Measurements from ENCODE around the gene COMMD6. TPM values are rescaled to one million over a fixed set of nuclear protein-coding genes. Genes with fewer than 3 reads are reported as not detected.

The COMMD6 gene
- total RNA-seq, 1 donor from 2014 or later = 209 TPM

DNA sequence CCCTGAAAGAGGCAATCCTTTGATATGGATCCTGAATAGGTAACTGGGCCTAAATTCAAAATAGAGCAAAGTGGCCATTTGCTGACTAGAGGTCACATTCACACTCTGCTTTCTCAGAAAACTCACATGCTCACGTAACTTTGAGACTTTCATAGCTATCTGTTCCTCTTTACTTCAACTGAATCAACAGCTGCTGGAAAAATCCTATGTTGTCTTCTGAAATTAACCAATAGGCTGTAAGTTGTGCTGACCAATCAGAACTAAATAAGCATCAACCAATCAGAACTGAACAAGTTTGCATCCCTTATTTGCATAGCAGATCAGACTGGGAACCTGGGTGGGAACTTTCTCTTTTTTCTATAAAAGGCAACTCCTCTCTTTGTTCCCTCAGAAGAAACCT lies 31.6 kb downstream of the COMMD6 start:
- Mint-ChIP-seq H3K27me3 (ENCODE audit: low read depth, unreplicated experiment) (peaks cover 2% of the 10 kb centered on the region), H3K9me3 (ENCODE audit: unreplicated experiment) (peaks cover 2% of the 10 kb centered on the region), H3K4me1 (ENCODE audit: low read depth, unreplicated experiment) (peaks cover 4% of the 10 kb centered on the region), H3K4me3 (ENCODE audit: unreplicated experiment) (no peak overlapping the region), H3K27ac (ENCODE audit: unreplicated experiment) (no peak overlapping the region), H3K36me3 (ENCODE audit: low read depth, unreplicated experiment) (no peaks in the 10 kb centered on the region)
- no peaks in the 10 kb centered on the region for H3K79me2 ChIP-seq (ENCODE audit: insufficient read depth, low read length)
- no peak overlapping the region for H2AFZ ChIP-seq (ENCODE audit: low read depth, low read length)
- H4K20me1 ChIP-seq (ENCODE audit: insufficient read depth, low read length) = no peaks in the 10 kb centered on the region
- no peaks in the 10 kb centered on the region for H3K27me3 ChIP-seq (ENCODE audit: insufficient read depth, low read length)
- H3K27ac ChIP-seq (ENCODE audit: low read depth, low read length) = no peak overlapping the region
- FAIRE-seq (no peak), DNase-seq (ENCODE audit: low read depth) (no peak)
- H3K9ac ChIP-seq (ENCODE audit: low read length) = no peak overlapping the region
- no peaks in the 10 kb centered on the region for H3K4me1 ChIP-seq (ENCODE audit: insufficient read depth, low read length)
- no peaks in the 10 kb centered on the region for H3K36me3 ChIP-seq (ENCODE audit: insufficient read depth, low read length)
- no peak overlapping the region for H3K4me2 ChIP-seq (ENCODE audit: low read length)
- no peak overlapping the region for H3K4me3 ChIP-seq (ENCODE audit: insufficient read depth, low read depth, low read length)
- H3K9me3 ChIP-seq (ENCODE audit: insufficient read depth, low read depth, low read length) = no peaks in the 10 kb centered on the region
- no peak for TF ChIP-seq CTCF (IDR thresholded peaks at IDR 0.05; ENCODE audit: insufficient read depth, low read depth, low read length)

GRCh38 chr13:75505327-75505726 lies 32.3 kb downstream of the COMMD6 start:
- TF ChIP-seq CTCF (IDR thresholded peaks at IDR 0.05; ENCODE audit: insufficient read depth, low read depth, low read length) = no peak
- TF ChIP-seq EZH2 (IDR thresholded peaks at IDR 0.05; ENCODE audit: insufficient read depth, low read length) = no peak
- no peak for DNase-seq (ENCODE audit: low read depth)
- H3K79me2 ChIP-seq (ENCODE audit: insufficient read depth, low read length) = no peaks in the 10 kb centered on the region
- H3K36me3 ChIP-seq (ENCODE audit: insufficient read depth, low read length) = no peaks in the 10 kb centered on the region
- Mint-ChIP-seq H3K4me3 (ENCODE audit: unreplicated experiment) (no peak overlapping the region), H3K4me1 (ENCODE audit: low read depth, unreplicated experiment) (peaks cover 4% of the 10 kb centered on the region), H3K27ac (ENCODE audit: unreplicated experiment) (no peak overlapping the region), H3K27me3 (ENCODE audit: low read depth, unreplicated experiment) (peaks cover 2% of the 10 kb centered on the region), H3K36me3 (ENCODE audit: low read depth, unreplicated experiment) (no peaks in the 10 kb centered on the region), H3K9me3 (ENCODE audit: unreplicated experiment) (peaks cover 2% of the 10 kb centered on the region)
- H3K9me3 ChIP-seq (ENCODE audit: insufficient read depth, low read depth, low read length) = no peaks in the 10 kb centered on the region
- H3K4me2 ChIP-seq (ENCODE audit: low read length) = no peak overlapping the region
- no peaks in the 10 kb centered on the region for H4K20me1 ChIP-seq (ENCODE audit: insufficient read depth, low read length)
- H3K4me3 ChIP-seq (ENCODE audit: insufficient read depth, low read depth, low read length) = no peak overlapping the region
- H3K9ac ChIP-seq (ENCODE audit: low read length) = no peak overlapping the region
- no peaks in the 10 kb centered on the region for H3K4me1 ChIP-seq (ENCODE audit: insufficient read depth, low read length)
- no peaks in the 10 kb centered on the region for H3K27me3 ChIP-seq (ENCODE audit: insufficient read depth, low read length)
- FAIRE-seq = no peak
- no peak overlapping the region for H2AFZ ChIP-seq (ENCODE audit: low read depth, low read length)
- no peak overlapping the region for H3K27ac ChIP-seq (ENCODE audit: low read depth, low read length)

DNA sequence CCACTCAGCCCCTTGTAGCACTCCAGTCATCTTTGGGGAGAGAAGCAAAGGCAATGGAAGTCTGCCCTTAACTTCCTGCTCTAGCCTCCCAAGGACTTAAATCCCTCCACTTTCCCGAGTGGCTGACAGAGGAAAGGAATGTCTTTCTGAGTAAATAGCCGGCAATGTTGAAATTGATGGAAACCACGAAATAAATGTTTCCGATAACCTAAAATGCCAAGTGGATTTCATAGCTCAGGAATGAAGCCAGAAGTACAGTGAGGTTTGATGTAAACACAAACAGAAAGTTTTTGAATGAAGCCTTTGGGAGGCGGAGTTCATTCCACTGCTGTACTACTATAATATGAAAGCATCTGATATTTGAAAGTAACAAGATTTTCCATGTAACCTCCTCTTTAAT lies 41.7 kb downstream of the COMMD6 start:
- no peaks in the 10 kb centered on the region for H3K36me3 ChIP-seq (ENCODE audit: insufficient read depth, low read length)
- Mint-ChIP-seq H3K36me3 (ENCODE audit: low read depth, unreplicated experiment) (no peaks in the 10 kb centered on the region), H3K27ac (ENCODE audit: unreplicated experiment) (peak overlapping the region; percentile 93), H3K9me3 (ENCODE audit: unreplicated experiment) (no peaks in the 10 kb centered on the region), H3K4me1 (ENCODE audit: low read depth, unreplicated experiment) (peaks cover 24% of the 10 kb centered on the region), H3K27me3 (ENCODE audit: low read depth, unreplicated experiment) (no peaks in the 10 kb centered on the region), H3K4me3 (ENCODE audit: unreplicated experiment) (no peak overlapping the region)
- H2AFZ ChIP-seq (ENCODE audit: low read depth, low read length) = no peak overlapping the region
- no peak overlapping the region for H3K4me3 ChIP-seq (ENCODE audit: insufficient read depth, low read depth, low read length)
- peaks cover 5% of the 10 kb centered on the region for H3K4me1 ChIP-seq (ENCODE audit: insufficient read depth, low read length)
- H3K27ac ChIP-seq (ENCODE audit: low read depth, low read length) = no peak overlapping the region
- TF ChIP-seq CTCF (IDR thresholded peaks at IDR 0.05; ENCODE audit: insufficient read depth, low read depth, low read length) (no peak), EZH2 (IDR thresholded peaks at IDR 0.05; ENCODE audit: insufficient read depth, low read length) (no peak)
- H3K9ac ChIP-seq (ENCODE audit: low read length) = no peak overlapping the region
- H4K20me1 ChIP-seq (ENCODE audit: insufficient read depth, low read length) = no peaks in the 10 kb centered on the region
- DNase-seq (ENCODE audit: low read depth) (peak; percentile 95), FAIRE-seq (peak; percentile 62)
- peak overlapping the region; percentile 42 for H3K4me2 ChIP-seq (ENCODE audit: low read length)
- H3K79me2 ChIP-seq (ENCODE audit: insufficient read depth, low read length) = no peaks in the 10 kb centered on the region
- H3K9me3 ChIP-seq (ENCODE audit: insufficient read depth, low read depth, low read length) = no peaks in the 10 kb centered on the region
- H3K27me3 ChIP-seq (ENCODE audit: insufficient read depth, low read length) = no peaks in the 10 kb centered on the region
